Measurements from ENCODE around the gene TRIM67. TPM values are rescaled to one million over a fixed set of nuclear protein-coding genes. Genes with fewer than 3 reads are reported as not detected.

TRIM67 gene
- under 1 TPM in 2 of 4 donors, not detected in 2; 0.21 to 0.38 TPM for total RNA-seq

DNA sequence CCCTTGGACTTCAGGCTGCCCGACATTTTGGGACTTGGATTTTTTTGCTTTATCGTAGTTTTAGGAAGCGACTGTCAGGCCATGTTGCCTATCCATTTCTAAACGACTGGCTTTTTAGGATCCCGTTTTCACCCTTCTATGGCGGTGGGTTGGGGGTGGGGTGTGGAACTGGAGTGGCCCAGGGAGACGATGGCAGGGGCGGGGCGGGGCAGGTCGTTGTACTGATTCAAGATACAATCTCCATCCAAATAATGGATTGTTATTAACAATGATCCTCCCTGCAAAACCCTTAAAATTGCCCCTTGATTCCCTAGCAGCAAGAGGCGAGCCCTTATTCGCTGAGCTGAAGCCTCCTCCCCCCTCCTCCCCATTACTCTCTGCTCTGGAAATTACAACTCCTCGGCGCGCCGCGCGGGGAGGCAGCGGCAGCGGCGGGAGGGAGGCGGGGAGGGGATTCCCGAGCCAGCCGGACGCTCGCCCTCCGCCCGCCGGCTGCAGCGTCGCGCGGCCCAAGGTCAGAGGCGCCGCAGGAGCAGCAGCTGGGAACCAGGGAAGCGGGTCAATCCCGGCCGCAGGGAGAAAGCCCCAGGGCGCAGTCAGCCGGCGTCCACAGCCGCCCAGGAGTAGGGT lies at the start of gene TRIM67:
TRIM67 (plus strand) TSS at position 392 of the 630 bp plus-strand sequence. CDS start 912 bp downstream, outside the sequence.
- Histone ChIP-seq H3K36me3 (no peaks in the 10 kb centered on the region), H3K4me1 (peaks cover 30% of the 10 kb centered on the region), H3K9me3 (no peaks in the 10 kb centered on the region), H3K4me3 (peak within 1 kb of the TSS; percentile 46), H3K27me3 (peaks cover 79% of the 10 kb centered on the region), H3K27ac (no peak within 1 kb of the TSS)
- DNase-seq (ENCODE audit: low spot score in 2 of 2) = no peak
- TF ChIP-seq, protein P1, sequence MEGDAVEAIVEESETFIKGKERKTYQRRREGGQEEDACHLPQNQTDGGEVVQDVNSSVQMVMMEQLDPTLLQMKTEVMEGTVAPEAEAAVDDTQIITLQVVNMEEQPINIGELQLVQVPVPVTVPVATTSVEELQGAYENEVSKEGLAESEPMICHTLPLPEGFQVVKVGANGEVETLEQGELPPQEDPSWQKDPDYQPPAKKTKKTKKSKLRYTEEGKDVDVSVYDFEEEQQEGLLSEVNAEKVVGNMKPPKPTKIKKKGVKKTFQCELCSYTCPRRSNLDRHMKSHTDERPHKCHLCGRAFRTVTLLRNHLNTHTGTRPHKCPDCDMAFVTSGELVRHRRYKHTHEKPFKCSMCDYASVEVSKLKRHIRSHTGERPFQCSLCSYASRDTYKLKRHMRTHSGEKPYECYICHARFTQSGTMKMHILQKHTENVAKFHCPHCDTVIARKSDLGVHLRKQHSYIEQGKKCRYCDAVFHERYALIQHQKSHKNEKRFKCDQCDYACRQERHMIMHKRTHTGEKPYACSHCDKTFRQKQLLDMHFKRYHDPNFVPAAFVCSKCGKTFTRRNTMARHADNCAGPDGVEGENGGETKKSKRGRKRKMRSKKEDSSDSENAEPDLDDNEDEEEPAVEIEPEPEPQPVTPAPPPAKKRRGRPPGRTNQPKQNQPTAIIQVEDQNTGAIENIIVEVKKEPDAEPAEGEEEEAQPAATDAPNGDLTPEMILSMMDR (IDR thresholded peaks at IDR 0.05) = no peak
- TF ChIP-seq POLR2A (IDR thresholded peaks at IDR 0.05) (no peak), POLR2AphosphoS5 (IDR thresholded peaks at IDR 0.05) (no peak), EP300 (IDR thresholded peaks at IDR 0.05) (no peak)
- 3% methylated on average over 23 of the region's 42 CpGs for WGBS

DNA sequence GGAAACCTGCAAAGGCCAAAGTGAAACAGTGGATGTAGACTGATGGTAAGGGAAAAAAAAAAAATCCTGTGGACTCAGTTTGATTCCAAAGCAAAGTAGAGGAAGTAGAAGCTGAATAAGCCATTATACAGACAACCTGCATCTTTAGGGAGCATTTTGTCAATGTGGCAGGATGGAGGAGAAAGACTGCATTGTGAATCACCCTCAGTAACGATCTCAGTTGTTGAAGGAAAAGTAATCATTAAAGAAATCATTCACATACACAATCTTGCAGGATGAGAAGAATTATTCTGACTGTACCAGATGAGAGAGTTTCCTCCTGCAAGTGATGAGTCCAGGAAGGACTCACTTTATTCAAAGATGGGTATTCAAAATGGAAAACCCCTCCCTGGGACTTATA lies 45.1 kb upstream of the TRIM67 start:
- H3K36me3 ChIP-seq = no peaks in the 10 kb centered on the region
- 30% methylated on average over 1 of the region's 1 CpG for WGBS
- no peak for TF ChIP-seq POLR2AphosphoS5 (IDR thresholded peaks at IDR 0.05)
- no peak for TF ChIP-seq EP300 (IDR thresholded peaks at IDR 0.05)
- no peak for TF ChIP-seq POLR2A (IDR thresholded peaks at IDR 0.05)
- TF ChIP-seq, protein P1 (IDR thresholded peaks at IDR 0.05) = no peak
- H3K4me3 ChIP-seq = no peak overlapping the region
- H3K9me3 ChIP-seq = no peaks in the 10 kb centered on the region
- H3K27me3 ChIP-seq = peaks cover 2% of the 10 kb centered on the region
- H3K27ac ChIP-seq = no peak overlapping the region
- H3K4me1 ChIP-seq = no peaks in the 10 kb centered on the region
- no peak for DNase-seq (ENCODE audit: low spot score in 2 of 2)

DNA sequence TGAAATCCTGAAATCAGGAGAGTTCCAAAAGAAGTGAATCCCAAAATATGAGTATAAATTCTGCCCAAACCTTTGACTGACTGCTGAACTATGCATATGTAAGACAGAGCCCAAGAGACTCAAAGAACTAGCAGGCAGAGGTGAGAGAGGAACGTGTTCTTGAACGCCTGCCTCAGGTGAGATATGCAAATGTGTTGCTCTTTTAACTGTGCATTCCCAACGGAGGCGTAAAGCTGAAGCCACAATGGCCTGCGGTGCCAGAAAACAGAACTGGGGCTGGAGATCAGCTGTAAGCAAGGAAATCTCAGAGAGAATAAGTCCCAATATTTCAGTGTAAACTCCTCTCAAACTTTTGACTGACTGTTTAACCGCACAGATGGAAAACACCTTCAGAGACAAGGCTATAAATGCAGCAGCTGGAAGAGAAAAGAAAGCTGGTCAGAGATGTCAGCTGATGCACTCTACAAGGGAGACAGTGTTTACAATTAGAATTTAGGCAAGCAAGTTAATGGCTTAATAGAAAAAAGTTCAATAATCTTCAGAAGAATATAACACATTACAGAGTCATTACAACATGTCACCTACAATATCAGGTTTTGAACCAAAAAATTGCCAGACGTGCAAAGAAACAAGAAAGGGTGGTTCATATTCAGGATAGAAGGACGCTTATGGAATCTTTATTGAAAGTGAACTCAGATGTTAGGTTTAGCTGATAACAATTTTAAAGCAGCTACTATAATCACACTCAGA lies 43.0 kb upstream of the TRIM67 start:
- Histone ChIP-seq H3K36me3 (no peaks in the 10 kb centered on the region), H3K9me3 (no peaks in the 10 kb centered on the region), H3K4me3 (no peak overlapping the region), H3K4me1 (no peaks in the 10 kb centered on the region), H3K27me3 (peaks cover 2% of the 10 kb centered on the region), H3K27ac (no peak overlapping the region)
- DNase-seq (ENCODE audit: low spot score in 2 of 2) = no peak
- WGBS = 46% methylated on average over 8 of the region's 8 CpGs
- TF ChIP-seq EP300 (IDR thresholded peaks at IDR 0.05) = no peak
- no peak for TF ChIP-seq POLR2AphosphoS5 (IDR thresholded peaks at IDR 0.05)
- no peak for TF ChIP-seq POLR2A (IDR thresholded peaks at IDR 0.05)
- TF ChIP-seq, protein P1 (IDR thresholded peaks at IDR 0.05) = no peak

DNA sequence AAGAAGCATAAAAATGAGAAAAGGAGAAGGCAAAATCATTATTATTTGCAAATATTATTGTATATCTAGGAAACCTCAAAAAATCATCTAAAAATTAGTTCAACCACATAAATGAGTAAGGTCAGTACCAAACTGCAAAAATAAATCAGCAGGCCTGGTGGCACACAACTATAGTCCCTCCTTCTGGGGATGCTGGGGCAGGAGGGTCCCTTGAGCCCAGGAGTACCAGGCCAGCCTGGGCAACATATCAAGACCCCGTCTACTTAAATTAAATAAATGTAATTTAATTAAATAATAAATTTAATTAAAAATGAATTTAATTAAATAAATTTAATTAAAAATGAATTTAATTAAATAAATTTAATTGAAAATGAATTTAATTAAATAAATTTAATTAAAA lies 40.3 kb upstream of the TRIM67 start:
- TF ChIP-seq POLR2AphosphoS5 (IDR thresholded peaks at IDR 0.05) (no peak), POLR2A (IDR thresholded peaks at IDR 0.05) (no peak), EP300 (IDR thresholded peaks at IDR 0.05) (no peak)
- TF ChIP-seq, protein P1 (IDR thresholded peaks at IDR 0.05) = no peak
- H3K36me3 ChIP-seq = no peaks in the 10 kb centered on the region
- WGBS = 100% methylated on average over 1 of the region's 1 CpG

DNA sequence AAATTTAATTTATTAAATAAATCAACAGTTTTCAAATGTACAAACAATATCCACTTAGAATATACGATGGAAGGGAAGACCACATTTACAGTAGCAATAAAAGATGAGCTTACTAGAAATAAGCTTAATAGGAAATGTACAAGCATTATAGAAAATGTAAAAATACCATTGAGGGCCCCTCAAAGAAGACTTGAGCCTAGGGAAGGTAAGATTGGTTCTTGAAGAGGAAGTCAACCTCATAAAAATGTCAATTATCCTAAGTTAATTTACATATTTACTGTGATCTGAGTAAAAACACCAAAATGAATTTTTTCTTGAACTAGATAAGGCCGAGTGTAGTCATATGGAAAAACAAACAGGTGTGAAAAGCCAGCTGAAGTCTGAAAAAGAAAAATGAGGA lies 39.7 kb upstream of the TRIM67 start:
- WGBS = 88% methylated on average over 2 of the region's 2 CpGs
- no peaks in the 10 kb centered on the region for H3K36me3 ChIP-seq
- no peak overlapping the region for H3K4me3 ChIP-seq
- DNase-seq (ENCODE audit: low spot score in 2 of 2) = no peak
- H3K9me3 ChIP-seq = no peaks in the 10 kb centered on the region
- H3K27me3 ChIP-seq = peaks cover 2% of the 10 kb centered on the region
- no peak overlapping the region for H3K27ac ChIP-seq
- TF ChIP-seq, protein P1 (IDR thresholded peaks at IDR 0.05) = no peak
- TF ChIP-seq POLR2A (IDR thresholded peaks at IDR 0.05) = no peak
- no peak for TF ChIP-seq EP300 (IDR thresholded peaks at IDR 0.05)
- TF ChIP-seq POLR2AphosphoS5 (IDR thresholded peaks at IDR 0.05) = no peak
- no peaks in the 10 kb centered on the region for H3K4me1 ChIP-seq

More for the DNA sequence above, 40.3 kb upstream of the TRIM67 start:
- H3K4me1 ChIP-seq = no peaks in the 10 kb centered on the region
- H3K27me3 ChIP-seq = peaks cover 2% of the 10 kb centered on the region
- no peak for DNase-seq (ENCODE audit: low spot score in 2 of 2)
- H3K9me3 ChIP-seq = no peaks in the 10 kb centered on the region
- H3K4me3 ChIP-seq = no peak overlapping the region
- no peak overlapping the region for H3K27ac ChIP-seq
